IPS-18c (cell line): ENCODE data around the gene PRAME.
"Not testable (repeated sequence)": the region's sequence is repeated elsewhere in the genome, so short reads cannot be mapped to it uniquely, and the experiment has no call there.

Experiments
- H3K4me3 ChIP-seq: 2 replicates; pipeline ENCODE4 v1.7.0; 2013; ENCODE audit warnings: low read depth, mild to moderate bottlenecking, low read length, moderate library complexity; ENCODE audit not compliant: insufficient read depth
- H3K9me3 ChIP-seq: one replicate; pipeline ENCODE4 v1.6.1; 2013; ENCODE audit warnings: mild to moderate bottlenecking, low read length, moderate library complexity; ENCODE audit not compliant: control insufficient read depth, insufficient read depth

The PRAME gene

DNA sequence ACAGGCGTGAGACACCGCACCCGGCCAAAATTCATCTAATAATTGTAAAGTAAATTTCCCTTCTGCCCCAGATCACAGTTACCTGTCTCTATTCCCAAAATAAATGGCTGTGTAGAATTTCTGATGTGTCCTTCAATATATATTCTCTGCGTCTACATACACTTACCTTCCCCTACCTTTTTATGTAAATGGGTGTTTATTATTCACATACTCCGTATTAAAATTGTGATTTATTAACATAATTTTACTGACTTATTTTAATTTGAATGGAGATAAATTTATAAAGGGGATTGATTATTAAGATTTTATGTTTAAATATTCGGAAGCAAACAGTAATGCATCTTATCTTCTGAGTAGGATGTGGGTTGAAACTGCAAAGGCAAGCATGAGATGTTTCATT, 22.6 kb downstream of the PRAME start:
- H3K9me3 ChIP-seq, result no peaks in the 10 kb centered on the region
- H3K4me3 ChIP-seq, result no peak overlapping the region

DNA sequence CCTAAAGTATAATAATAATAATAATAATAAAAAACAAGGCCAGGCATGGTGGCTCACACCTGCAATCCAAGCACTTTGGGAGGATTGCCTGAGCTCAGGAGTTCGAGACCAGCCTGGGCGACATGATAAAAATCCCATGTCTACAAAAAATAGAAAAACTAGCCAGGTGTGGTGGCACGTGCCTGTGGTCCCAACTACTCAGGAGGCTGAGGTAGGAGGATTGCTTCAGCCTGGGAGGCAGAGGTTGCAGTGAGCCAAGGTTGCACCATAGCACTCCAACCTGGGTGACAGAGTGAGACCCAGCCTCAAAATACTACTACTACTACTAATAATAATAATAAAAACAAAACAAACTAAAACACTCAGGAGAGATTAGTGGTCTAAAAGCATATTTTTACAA, 23.4 kb downstream of the PRAME start:
- H3K4me3 ChIP-seq, result no peak overlapping the region
- no peaks in the 10 kb centered on the region for H3K9me3 ChIP-seq

DNA sequence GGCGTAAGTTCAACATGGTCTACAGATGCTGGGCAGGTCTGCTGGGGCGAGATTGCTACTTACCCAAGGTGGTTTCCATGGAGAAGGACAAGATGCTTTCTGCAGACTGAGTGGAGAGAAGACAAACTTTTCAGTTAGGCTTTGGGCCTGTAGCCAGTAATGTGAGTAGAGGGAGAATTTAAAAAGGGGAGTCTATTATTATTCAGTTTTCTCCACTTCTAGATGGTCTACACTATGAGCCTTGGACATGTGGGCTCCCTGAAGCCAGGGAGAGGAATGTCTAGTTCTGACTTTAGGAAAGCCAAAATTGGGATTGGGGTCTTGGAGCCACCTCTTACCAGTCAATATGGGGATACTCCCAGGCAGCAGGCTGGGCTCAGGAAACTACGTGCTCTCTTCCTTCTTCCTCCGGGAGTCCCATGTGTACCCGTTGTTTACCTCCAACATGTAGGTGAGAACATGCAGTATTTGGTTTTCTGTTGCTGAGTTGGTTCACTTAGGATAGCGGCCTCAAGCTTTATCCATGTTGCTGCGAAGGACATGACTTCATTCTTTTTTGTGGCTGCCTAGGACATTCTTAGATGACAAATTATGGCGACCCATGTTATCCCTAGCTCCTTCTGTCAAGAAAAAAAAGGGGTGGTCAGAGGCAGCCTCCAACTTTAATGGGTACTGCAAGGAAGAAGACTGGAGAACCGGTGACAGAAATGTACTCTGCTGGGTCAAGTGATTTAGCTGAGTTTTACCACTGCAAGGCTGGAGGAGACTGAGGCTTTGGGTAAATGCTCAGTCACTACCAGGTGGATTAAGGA, 24.3 kb downstream of the PRAME start:
- no peak overlapping the region for H3K4me3 ChIP-seq
- no peaks in the 10 kb centered on the region for H3K9me3 ChIP-seq

DNA sequence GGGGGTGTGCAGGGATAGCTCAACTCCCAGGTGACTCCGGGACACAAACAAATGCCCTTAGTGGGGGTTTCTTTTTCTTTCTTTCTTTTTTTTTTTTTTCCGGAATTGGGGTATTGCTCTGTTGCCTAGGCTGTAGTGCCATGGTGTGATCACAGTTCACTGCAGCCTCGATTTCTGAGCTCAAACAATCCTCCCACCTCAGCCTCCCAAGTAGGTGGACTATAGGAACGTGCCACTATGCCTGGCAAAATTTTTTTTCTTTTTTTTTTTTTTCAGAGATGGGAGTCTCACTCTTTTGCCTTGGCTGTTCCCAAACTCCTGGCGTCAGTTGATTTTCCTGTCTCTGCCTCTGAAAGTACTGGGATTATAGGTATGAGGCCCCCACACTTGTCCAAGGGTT, 25.2 kb downstream of the PRAME start:
- H3K9me3 ChIP-seq, result no peaks in the 10 kb centered on the region
- H3K4me3 ChIP-seq, result no peak overlapping the region

DNA sequence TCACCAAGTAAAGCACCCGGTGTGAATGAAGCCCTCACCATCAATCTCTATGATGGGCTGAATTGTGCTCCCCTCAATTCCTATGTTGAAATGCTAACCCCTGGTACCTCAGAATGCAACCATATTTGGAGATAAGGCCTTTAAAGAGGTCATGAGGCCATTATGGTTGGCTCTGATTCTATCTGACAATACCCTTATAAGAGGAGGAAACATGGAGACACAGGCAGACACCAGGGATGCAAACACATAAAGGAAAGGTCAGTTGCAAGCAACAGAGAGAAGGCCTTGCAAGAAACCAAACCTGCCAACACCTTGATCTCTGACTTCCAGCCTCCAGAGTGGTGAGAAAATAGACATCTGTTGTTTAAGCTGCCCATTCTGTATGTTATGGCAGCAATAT, 25.6 kb downstream of the PRAME start:
- H3K4me3 ChIP-seq, result no peak overlapping the region
- no peaks in the 10 kb centered on the region for H3K9me3 ChIP-seq

DNA sequence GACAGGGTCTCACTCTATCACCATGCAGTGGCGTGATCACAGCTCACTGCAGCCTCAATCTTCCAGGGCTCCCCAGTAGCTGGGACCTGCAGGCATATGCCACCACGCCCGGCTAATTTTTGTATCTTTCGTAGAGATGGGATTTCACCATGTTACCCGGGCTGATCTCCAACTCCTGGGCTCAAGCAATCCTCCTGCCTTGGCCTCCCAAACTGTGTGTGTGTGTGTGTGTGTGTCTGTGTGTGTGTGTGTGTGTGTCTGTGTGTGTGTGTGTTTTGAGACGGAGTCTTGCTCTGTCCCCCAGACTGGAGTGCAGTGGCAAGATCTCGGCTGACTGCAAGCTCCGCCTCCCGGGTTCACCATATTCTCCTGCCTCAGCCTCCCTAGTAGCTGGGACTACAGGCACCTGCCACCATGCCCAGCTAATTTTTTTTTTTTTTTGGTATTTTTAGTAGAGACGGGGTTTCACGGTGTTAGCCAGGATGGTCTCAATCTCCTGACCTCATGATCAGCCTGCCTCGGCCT, 26.5 kb downstream of the PRAME start:
- not testable (repeated sequence) for H3K4me3 ChIP-seq, H3K9me3 ChIP-seq

DNA sequence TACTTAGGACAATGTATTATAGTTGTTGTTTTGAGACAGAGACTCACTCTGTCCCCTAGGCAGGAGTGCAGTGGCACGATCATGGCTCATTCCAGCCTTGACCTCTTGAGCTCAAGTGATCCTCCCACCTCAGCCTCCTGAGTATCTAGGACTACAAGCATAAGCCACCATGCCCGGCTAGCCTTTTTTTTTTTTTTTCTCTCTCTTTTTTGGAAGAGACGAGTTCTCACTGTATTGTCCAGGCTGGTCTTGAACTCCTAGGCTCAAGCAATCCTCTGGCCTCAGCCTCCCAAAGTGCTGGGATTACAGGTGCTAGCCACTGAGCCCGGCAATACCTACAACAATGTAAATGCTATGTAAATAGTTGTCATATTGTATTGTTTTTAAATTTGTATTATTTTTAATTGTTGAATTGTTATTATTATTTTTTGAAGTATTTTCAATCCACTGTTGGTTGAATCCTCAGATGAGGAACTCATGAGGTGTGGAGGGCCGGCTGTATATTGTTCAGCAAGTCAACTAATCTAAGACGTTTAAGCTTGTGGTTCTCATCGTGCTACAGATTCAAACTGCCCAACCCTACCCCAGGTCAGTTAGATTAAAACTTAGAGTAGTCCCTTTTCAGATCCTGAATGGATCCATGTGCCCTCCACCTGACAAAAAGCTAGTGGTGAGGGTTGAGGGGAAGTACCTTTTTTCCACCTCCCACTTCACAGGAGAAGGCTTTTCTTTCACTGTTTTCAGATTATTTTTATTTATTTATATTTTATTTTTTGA, 27.1 kb downstream of the PRAME start:
- no peak overlapping the region for H3K4me3 ChIP-seq
- H3K9me3 ChIP-seq, result no peaks in the 10 kb centered on the region

DNA sequence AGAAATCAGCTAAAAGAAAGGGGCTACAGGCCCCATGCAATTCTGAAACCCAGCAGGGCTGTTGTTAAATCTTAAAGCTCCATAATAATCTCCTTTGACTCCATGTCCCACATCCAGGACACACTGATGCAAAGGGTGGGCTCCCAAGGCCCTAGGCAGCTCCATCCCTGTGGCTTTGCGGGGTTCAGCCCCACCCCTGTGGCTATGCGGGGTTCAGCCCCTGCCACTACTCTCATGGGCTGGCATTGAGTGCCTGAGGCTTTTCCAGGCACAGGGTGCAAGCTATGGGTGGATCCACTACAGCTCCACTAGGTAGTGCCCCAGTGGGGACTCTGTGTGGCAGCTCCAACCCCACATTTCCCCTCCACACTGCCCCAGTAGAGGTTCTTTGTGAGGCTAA, 30.3 kb downstream of the PRAME start:
- Histone ChIP-seq H3K4me3 (no peak overlapping the region), H3K9me3 (no peaks in the 10 kb centered on the region)

DNA sequence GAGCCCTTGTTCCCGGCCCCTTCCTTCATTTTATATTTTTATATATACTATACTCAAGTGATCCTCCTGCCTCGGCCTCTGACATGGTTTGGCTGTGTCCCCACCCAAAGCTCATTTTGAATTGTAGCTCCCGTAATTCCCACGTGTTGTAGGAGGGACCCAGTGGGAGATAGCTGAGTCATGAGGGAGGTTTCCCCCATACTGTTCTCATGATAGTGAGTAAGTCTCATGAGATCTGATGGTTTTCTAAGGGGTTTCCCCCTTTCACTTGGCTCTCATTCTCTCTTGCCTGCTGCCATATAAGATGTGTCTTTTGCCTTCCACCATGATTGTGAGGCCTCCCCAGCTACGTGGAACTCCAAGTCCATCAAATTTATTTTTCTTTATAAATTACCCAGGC, 31.8 kb downstream of the PRAME start:
- Histone ChIP-seq H3K9me3 (no peaks in the 10 kb centered on the region), H3K4me3 (no peak overlapping the region)

DNA sequence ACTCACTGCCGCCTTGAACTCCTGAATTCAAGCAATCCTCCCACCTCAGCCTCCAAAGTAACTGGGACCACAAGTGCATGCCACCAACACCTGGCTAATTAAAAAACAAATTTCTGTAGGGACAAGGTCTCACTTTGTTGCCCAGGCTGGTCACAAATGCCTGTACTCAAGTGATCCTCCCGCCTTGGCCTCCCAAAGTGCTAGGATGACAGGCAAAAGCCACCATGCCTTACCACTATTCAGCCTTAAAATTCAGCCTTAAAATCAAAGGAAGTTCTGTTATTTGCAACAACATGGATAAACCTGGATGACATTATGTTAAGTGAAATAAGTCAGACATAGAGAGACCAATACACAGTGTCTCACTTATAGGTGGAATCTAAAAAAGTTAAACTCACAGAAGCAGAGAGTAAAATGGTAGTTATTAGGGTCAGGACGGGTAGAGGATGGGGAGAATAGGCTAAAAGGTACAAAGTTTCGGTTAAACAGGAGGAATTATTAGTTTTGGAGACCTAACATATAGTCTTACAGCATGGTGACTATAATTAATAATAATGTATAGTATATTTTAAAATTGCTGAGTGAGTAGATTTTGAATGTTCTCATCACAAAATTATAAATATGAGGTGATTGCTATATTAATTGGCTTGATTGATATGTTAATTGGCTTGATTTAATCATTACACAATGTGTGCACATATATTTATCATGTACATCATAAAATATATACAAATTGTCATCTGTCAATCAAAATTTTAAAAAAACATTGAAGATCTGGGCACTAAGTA, 32.7 kb downstream of the PRAME start:
- no peak overlapping the region for H3K4me3 ChIP-seq
- no peaks in the 10 kb centered on the region for H3K9me3 ChIP-seq

DNA sequence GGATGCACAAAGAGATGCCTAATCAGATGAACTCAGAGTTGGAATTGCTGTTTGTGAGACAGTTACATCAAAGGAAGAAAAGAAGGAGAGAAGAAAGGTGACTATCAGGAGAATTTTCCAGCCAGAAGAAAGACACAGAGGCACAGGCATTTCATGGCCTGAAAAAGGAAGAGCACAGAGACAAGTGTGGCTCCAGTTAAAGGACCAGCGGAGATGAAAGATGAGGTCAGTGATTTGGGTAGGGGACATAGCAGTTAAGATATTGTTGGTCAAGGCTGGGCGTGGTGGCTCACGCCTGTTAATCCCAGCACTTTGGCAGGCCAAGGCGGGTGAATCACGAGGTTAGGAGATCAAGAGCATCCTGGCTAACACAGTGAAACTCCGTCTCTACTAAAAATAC, 35.6 kb downstream of the PRAME start:
- H3K4me3 ChIP-seq, result no peak overlapping the region
- H3K9me3 ChIP-seq, result no peaks in the 10 kb centered on the region

DNA sequence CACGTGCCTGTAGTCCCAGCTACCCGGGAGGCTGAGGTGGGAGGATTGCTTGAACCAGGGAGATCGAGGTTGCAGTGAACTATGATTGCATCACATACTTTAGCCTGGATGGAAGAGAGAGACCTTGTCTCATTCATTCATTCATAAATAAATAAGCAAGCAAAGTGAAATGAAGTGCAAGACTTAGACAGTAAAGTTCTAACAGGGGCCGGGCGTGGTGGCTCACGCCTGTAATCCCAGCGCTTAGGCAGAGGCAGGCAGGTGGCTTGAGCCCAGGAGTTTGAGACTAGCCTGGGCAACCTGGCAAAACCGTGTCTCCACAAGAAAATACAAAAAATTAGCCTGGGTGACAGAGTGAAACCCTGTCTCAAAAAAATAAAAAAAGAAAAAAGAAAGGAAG, 37.4 kb downstream of the PRAME start:
- Histone ChIP-seq H3K4me3 (no peak overlapping the region), H3K9me3 (no peaks in the 10 kb centered on the region)

DNA sequence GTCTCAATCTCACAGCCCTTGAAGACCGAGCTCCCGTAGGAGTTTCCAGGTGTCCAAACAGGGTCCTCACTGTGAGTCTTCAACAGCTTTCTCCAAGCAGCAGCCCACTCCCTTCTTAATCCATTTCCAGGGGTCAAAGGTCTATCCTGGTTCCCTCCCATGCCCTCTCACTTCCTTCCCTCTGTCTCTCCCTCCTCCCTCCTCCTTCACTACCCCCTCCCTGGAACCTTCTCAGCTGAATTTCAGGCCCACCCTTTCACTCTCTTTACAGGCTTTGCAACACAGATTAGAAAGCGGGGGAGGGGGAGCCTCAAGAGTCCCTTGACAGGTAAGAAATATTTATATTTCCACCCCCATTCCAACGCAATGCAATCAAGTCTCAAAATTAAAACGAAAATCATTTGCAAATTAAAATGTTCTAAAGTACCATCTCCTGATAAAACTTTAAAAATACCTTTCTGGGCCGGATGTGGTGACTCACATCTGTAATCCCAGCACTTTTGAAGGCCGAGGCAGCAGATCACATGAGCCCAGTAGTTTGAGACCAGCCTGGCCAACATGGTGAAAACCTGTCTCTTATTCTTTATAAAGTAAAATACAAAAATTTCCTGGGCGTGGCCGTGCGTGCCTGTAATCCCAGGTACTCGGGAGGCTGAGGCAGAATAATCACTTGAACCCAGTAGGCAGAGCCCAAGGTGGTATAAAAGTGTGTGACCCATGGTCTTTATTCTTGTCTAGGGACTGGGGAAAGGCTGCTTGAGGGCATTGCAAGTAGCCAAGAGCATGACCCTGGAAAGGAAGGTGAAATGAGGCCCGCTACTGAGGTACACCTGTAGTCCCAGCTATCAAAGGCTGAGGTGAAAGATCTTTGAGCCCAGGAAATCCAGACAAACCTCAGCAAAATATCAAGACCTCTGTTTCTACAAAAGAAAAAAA, 38.1 kb downstream of the PRAME start:
- no peak overlapping the region for H3K4me3 ChIP-seq
- no peaks in the 10 kb centered on the region for H3K9me3 ChIP-seq

DNA sequence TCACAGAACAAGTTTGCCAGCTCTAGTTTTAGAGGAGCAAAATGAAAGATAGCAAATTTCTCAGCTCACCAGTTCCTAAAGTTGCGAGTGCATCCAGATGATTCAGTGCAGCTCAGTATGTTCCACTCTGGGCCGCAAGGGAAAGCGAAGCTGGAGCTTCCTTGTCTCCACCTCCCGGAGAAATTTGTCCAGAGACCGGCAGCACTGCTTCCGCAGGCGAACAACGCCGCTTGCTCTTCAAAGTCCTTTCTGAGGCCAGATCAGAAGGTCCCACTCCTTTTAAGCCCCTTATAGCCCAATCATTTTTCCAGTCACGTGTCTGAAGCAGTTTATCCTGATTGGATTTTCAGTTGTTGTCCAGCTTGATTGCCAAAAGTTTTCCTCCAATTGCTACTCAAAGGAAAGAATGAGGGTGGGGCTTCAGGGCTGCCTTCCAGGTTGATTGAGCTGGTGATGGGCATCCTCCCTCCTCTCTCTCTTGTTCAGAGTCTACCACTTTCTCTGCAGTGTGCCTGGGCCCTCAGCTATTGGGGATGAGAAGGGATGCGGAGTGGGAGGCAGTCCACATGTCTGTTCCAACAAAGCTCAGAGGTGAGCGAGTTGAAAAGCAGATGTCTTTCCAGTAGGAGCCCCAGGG, 38.9 kb downstream of the PRAME start, which contains the start of gene ZNF280A:
Gene ZNF280A, minus strand, starts transcription at position 251 of the 637 bp plus-strand sequence. CDS start 4,640 bp downstream, outside the sequence.
- no peak within 1 kb of the TSS for H3K4me3 ChIP-seq
- no peaks in the 10 kb centered on the region for H3K9me3 ChIP-seq

DNA sequence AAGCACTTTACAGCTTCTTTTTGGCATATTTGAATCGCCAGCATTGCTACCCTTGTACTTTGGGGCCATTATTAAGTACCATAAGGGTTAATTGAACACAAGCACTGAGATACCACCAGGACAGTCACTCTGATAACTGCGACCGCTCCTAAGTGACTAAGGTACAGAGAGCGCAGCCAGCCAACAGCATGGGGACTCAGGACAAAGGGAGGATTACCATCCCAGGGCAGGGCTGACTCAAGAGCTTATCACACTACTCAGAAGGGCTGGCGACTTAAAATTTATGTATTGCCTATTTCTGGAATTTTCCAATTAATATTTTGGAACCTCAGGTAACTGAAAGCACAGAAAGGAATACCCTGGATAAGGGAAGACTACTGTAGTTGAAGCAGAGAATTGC, 39.5 kb downstream of the PRAME start:
- H3K9me3 ChIP-seq, result no peaks in the 10 kb centered on the region
- no peak overlapping the region for H3K4me3 ChIP-seq

DNA sequence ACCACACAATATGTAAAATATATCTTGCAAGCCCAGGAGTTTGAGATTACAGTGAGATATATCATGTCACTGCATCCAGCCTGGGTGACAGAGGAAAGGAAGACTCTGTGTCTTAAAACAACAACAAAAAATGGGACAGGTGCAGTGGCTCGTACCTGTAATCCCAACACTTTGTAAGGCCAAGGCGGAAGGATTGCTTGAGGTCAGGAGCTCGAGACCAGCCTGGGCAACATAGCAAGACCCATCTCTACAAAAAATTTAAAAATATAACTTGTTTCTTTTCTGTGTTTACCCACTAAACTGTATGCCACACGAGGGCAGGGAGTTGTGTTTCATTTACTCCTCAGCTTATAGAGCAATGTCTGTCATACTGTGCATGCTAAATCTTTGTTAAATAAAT, 42.1 kb downstream of the PRAME start:
- no peak overlapping the region for H3K4me3 ChIP-seq
- H3K9me3 ChIP-seq, result no peaks in the 10 kb centered on the region
